HepG2 (cell line): ENCODE data around the gene FBXL4.

Source experiments
- JUND ChIP-seq: sonication (generic); formaldehyde crosslinking; IDR thresholded peaks from 2 replicates; pipeline ENCODE4 v1.8.0; 2022; ENCODE audit warnings: mild to moderate bottlenecking, missing genetic modification reagents
- MEIS2 ChIP-seq: sonication (generic); formaldehyde crosslinking; IDR thresholded peaks from 2 replicates; pipeline ENCODE4 v1.9.0; 2021; ENCODE audit warnings: mild to moderate bottlenecking, missing genetic modification reagents
- NR2F1 ChIP-seq, 2 experiments: fragments of 450-650 bp in 1 of 2; formaldehyde crosslinking in 1 of 2; IDR thresholded peaks; 2 replicates each; pipeline versions ENCODE4 v1.5.0 to v1.6.1; 2016 to 2020; ENCODE audit warnings: mild to moderate bottlenecking in 1 of 2, missing compliant biosample characterization in 1 of 2, missing genetic modification reagents in 1 of 2, moderate library complexity in 1 of 2
- PHF8 ChIP-seq: sonication (generic); formaldehyde crosslinking; IDR thresholded peaks from 2 replicates; pipeline ENCODE4 v1.5.0; 2020; ENCODE audit warnings: missing genetic modification reagents

- TF ChIP-seq PHF8 (no peak), MEIS2 (CRISPR knock-in tag) (no peak), JUND (CRISPR knock-in tag) (no peak), NR2F1 (CRISPR knock-in tag; IDR thresholded peaks at IDR 0.05) (no peak)
These were observed 22.7 kb upstream of the FBXL4 start for GRCh38 chr6:98970469-98970868.
